HepG2 (cell line): ENCODE measurements around the gene PRKN. TPM values are rescaled to one million over a fixed set of nuclear protein-coding genes. Genes with fewer than 3 reads are reported as not detected.

ENCODE experiments used
- ATAC-seq: fragments of 200-7000 bp; cut with Tn5 transposase; 3 replicates; pipeline ENCODE4 v1.9.1; 2020; ENCODE audit warnings: mild to moderate bottlenecking, moderate library complexity
- BruUV-seq: library from RNA; stranded (reverse); fragments of 400-500 nt; replicated peaks from 2 replicates; lab custom pipeline; 2021; lab: Mats Ljungman, UMichigan
- CTCF ChIA-PET: fragments of 300-600 bp; formaldehyde crosslinking; extraction: SDS; loops from one replicate; lab custom pipeline; 2021; ENCODE audit warnings: low total read pairs, inconsistent platforms, low intra/inter-chr PET ratio; lab: Yijun Ruan, JAX
- POLR2A ChIA-PET: fragments of 350-600 bp; sonication (Branson Sonifier 250); formaldehyde crosslinking; loops from one replicate; lab custom pipeline; 2020; ENCODE audit warnings: antibody characterized with exemption, inconsistent platforms; lab: Yijun Ruan, JAX
- DNase-seq: peaks from one replicate; pipeline ENCODE4 v3.0.0-alpha.2; 2015; ENCODE audit warnings: low spot score
- FAIRE-seq: peaks from 3 replicates; lab custom pipeline; 2011; peaks lifted over from hg19 to GRCh38; lab: Jason Lieb, UNC
- H2AFZ ChIP-seq: one replicate; pipeline ENCODE4 v1.6.1; 2011; ENCODE audit warnings: low read length, inconsistent platforms
- H3K27ac ChIP-seq: fragments of 300-600 bp; 3 replicates; pipeline ENCODE4 v1.8.0; 2011; ENCODE audit warnings: mixed run types, mild to moderate bottlenecking, mixed read lengths, low read length, inconsistent platforms; ENCODE audit not compliant: insufficient read depth; ENCODE audit errors: extremely low read length
- H3K27me3 ChIP-seq, 2 experiments: fragments of 200-600 bp in 1 of 2; 2 replicates in 1 of 2; 3 replicates in 1 of 2; pipeline versions ENCODE4 v1.6.0 to v1.8.0; 2011; ENCODE audit warnings: low read length in 2 of 2, mild to moderate bottlenecking in 2 of 2, moderate library complexity in 2 of 2, inconsistent platforms in 1 of 2; ENCODE audit not compliant: insufficient read depth in 2 of 2, control insufficient read depth in 1 of 2
- H3K36me3 ChIP-seq, 2 experiments: fragments of 200-600 bp in 1 of 2; replicated peaks in 1 of 2; 2 replicates in 1 of 2; 3 replicates in 1 of 2; pipeline versions ENCODE4 v1.5.1 to v1.8.0; 2011; ENCODE audit warnings: low read length in 2 of 2, inconsistent platforms in 1 of 2; ENCODE audit not compliant: insufficient read depth in 2 of 2, control insufficient read depth in 1 of 2
- H3K4me1 ChIP-seq: 2 replicates; pipeline ENCODE4 v1.5.1; 2012; ENCODE audit warnings: low read length, inconsistent platforms; ENCODE audit not compliant: insufficient read depth
- H3K4me2 ChIP-seq: 2 replicates; pipeline ENCODE4 v1.6.0; 2011; ENCODE audit warnings: low read depth, low read length, inconsistent platforms
- H3K4me3 ChIP-seq, 3 experiments: fragments of 200-600 bp in 1 of 3; sonication (generic), shearing (Covaris generic) in 1 of 3; replicated peaks in 1 of 3; 2 replicates each; pipeline ENCODE4 v1.5.1; 2011 to 2016; ENCODE audit warnings: low read length in 3 of 3, inconsistent platforms in 2 of 3, low read depth in 2 of 3, mild to moderate bottlenecking in 2 of 3, control low read depth in 1 of 3, mixed read lengths in 1 of 3; ENCODE audit not compliant: insufficient read depth in 1 of 3
- H3K79me2 ChIP-seq: one replicate; pipeline ENCODE4 v1.6.1; 2011; ENCODE audit warnings: low read length, inconsistent platforms; ENCODE audit not compliant: insufficient read depth
- H3K9ac ChIP-seq: 2 replicates; pipeline ENCODE4 v1.6.0; 2011; ENCODE audit warnings: mild to moderate bottlenecking, low read depth, low read length, inconsistent platforms; ENCODE audit not compliant: insufficient read depth
- H3K9me3 ChIP-seq: 2 replicates; pipeline ENCODE4 v1.5.1; 2012; ENCODE audit warnings: mild to moderate bottlenecking, low read length
- H4K20me1 ChIP-seq: 2 replicates; pipeline ENCODE4 v1.6.0; 2011; ENCODE audit warnings: inconsistent platforms, mild to moderate bottlenecking, low read length, moderate library complexity; ENCODE audit not compliant: insufficient read depth
- ARNT2 ChIP-seq: sonication (generic); formaldehyde crosslinking; IDR thresholded peaks from 2 replicates; pipeline ENCODE4 v1.8.0; 2022; ENCODE audit warnings: mild to moderate bottlenecking, low read depth, missing genetic modification reagents, moderate library complexity
- ASH2L ChIP-seq: fragments of 300-600, 200-600 bp; sonication (generic); IDR thresholded peaks from 2 replicates; pipeline ENCODE4 v1.7.0; 2017; ENCODE audit warnings: low read depth, mild to moderate bottlenecking, moderate library complexity, mixed read lengths, low read length; ENCODE audit not compliant: insufficient read length
- ATAD3A ChIP-seq: sonication (generic); formaldehyde crosslinking; IDR thresholded peaks from 2 replicates; pipeline ENCODE4 v1.4.0; 2020; ENCODE audit warnings: missing genetic modification reagents
- FOXO4 ChIP-seq: sonication (generic); formaldehyde crosslinking; conservative IDR thresholded peaks from 2 replicates; pipeline ENCODE4 v1.8.1; 2023; ENCODE audit warnings: missing genetic modification reagents
- HDAC6 ChIP-seq: fragments of 200-600 bp; sonication (generic); IDR thresholded peaks from 2 replicates; pipeline ENCODE4 v1.7.0; 2017; ENCODE audit warnings: mild to moderate bottlenecking, antibody characterized with exemption, low read length, low read depth
- STAT6 ChIP-seq: sonication (generic); formaldehyde crosslinking; IDR thresholded peaks from 2 replicates; pipeline ENCODE4 v1.4.0; 2020; ENCODE audit warnings: missing genetic modification reagents, mild to moderate bottlenecking, borderline replicate concordance
- ZNF142 ChIP-seq: sonication (generic); formaldehyde crosslinking; IDR thresholded peaks from 2 replicates; pipeline ENCODE4 v1.4.0; 2020; ENCODE audit warnings: missing genetic modification reagents
- ZNF816 ChIP-seq: sonication (generic); formaldehyde crosslinking; IDR thresholded peaks from 2 replicates; pipeline ENCODE4 v1.8.0; 2022; ENCODE audit warnings: missing genetic modification reagents, mild to moderate bottlenecking, borderline replicate concordance
- WGBS: methylation state at CpG from one replicate; pipeline ENCODE4 v1.1.6; 2017; ENCODE audit warnings: low lambda C conversion rate; 5-methylcytosine and 5-hydroxymethylcytosine counted together
- in situ Hi-C: cut with HindIII; loops from 2 replicates; pipeline ENCODE4 v1.10.0; 2017; ENCODE audit warnings: low pct_unique_long_range_greater_than_20kb; ENCODE audit not compliant: extremely low pct_ligation_motif_present
- intact Hi-C: fragments of 100-400 bp; cut with micrococcal nuclease; formaldehyde crosslinking; loops from one replicate; pipeline ENCODE4 v1.10.0; 2022; ENCODE audit not compliant: unreplicated experiment
- polyA plus RNA-seq, 8 experiments: library from polyadenylated mRNA; depleted of rRNA in 3 of 8; stranded (reverse) in 7 of 8; unstranded in 1 of 8; fragments of >200 nt; fragmentation: Illumina TruSeq in 4 of 8; extraction: Trizol in 4 of 8; gene quantifications; 2 replicates each; pipeline versions ENCODE4 v1.2.1 to v1.2.3, GENCODE V29; 2011 to 2016; ENCODE audit warnings: low read depth in 4 of 8, missing spikeins in 1 of 8, mixed read lengths in 1 of 8; ENCODE audit not compliant: insufficient read depth in 1 of 8
- total RNA-seq, 5 experiments: library from RNA; depleted of rRNA; stranded (reverse); fragments of >200 nt; fragmentation: Illumina TruSeq; extraction: Trizol; gene quantifications; 2 replicates each; pipeline ENCODE4 v1.2.3, GENCODE V29; 2016; ENCODE audit warnings: low read depth in 1 of 5

The PRKN gene
- total and polyA plus RNA-seq, 2 of the 13 experiments (the other 11 are each of a cell fraction or from before 2014, with no cell fraction given), result 0.31 to 0.44 TPM

GRCh38 chr6:162336359-162336758 lies 391.2 kb downstream of the PRKN start:
- Histone ChIP-seq H3K9ac (no peak overlapping the region), H4K20me1 (no peaks in the 10 kb centered on the region), H3K27ac (no peak overlapping the region), H3K27me3 (no peaks in the 10 kb centered on the region), H3K4me1 (no peaks in the 10 kb centered on the region), H3K4me3 (no peak overlapping the region), H3K9me3 (peaks cover 42% of the 10 kb centered on the region), H2AFZ (no peak overlapping the region), H3K79me2 (no peaks in the 10 kb centered on the region), H3K36me3 (no peaks in the 10 kb centered on the region)
- no TSS peak for BruUV-seq
- DNase-seq, result no peak
- POLR2A ChIA-PET, result no interaction called here
- 69% methylated on average over 6 of the region's 6 CpGs for WGBS
- in situ Hi-C loops (no loop called here), intact Hi-C loops (no loop called here)
- ATAC-seq, result no peak
- no peak for FAIRE-seq
- TF ChIP-seq ATAD3A, result no peak
- no peak for TF ChIP-seq HDAC6
- no peak for TF ChIP-seq ARNT2 (CRISPR knock-in tag)
- TF ChIP-seq, all 625 proteins: peak for 0
- H3K4me2 ChIP-seq, result no peak overlapping the region
- CTCF ChIA-PET, result no interaction called here

GRCh38 chr6:162332365-162332764 lies 395.2 kb downstream of the PRKN start:
- Histone ChIP-seq H3K36me3 (no peaks in the 10 kb centered on the region), H3K9me3 (peaks cover 45% of the 10 kb centered on the region), H4K20me1 (no peaks in the 10 kb centered on the region), H2AFZ (no peak overlapping the region), H3K79me2 (no peaks in the 10 kb centered on the region), H3K27me3 (no peaks in the 10 kb centered on the region), H3K4me1 (no peaks in the 10 kb centered on the region), H3K27ac (no peak overlapping the region), H3K4me2 (no peak overlapping the region), H3K4me3 (no peak overlapping the region), H3K9ac (no peak overlapping the region)
- intact Hi-C loops (no loop called here), in situ Hi-C loops (no loop called here)
- ATAC-seq, result no peak
- FAIRE-seq, result no peak
- no peak for DNase-seq
- POLR2A ChIA-PET, result no interaction called here
- no TSS peak for BruUV-seq
- WGBS, result 8% methylated on average over 4 of the region's 4 CpGs
- CTCF ChIA-PET, result no interaction called here
- no peak for TF ChIP-seq STAT6 (CRISPR knock-in tag)
- TF ChIP-seq ZNF142 (CRISPR knock-in tag), result no peak
- no peak for TF ChIP-seq ASH2L
- TF ChIP-seq FOXO4 (CRISPR knock-in tag), result no peak
- no peak for TF ChIP-seq ZNF816 (CRISPR knock-in tag)
